Left lung (tissue), 10 donors: Measurements from ENCODE around the gene PAPPA2. TPM values are rescaled to one million over a fixed set of nuclear protein-coding genes. Genes with fewer than 3 reads are reported as not detected.

Experiments
- ATAC-seq: fragments of 200-7000 bp; cut with Tn5 transposase; one replicate; pipeline ENCODE4 v1.9.1; 2020; ENCODE audit warnings: moderate library complexity
- DNase-seq, 4 donors: peaks; one replicate each; pipeline ENCODE4 v3.0.0-alpha.2; 2013 to 2020
- H3K27ac ChIP-seq, 2 donors: fragments of 200-600 bp; sonication (generic) in 1 of 2; one replicate each; pipeline versions ENCODE4 v1.5.0 to v1.8.0; 2020 to 2021
- H3K27me3 ChIP-seq, 2 donors: fragments of 200-600 bp; sonication (generic) in 1 of 2; one replicate each; pipeline versions ENCODE4 v1.5.0 to v1.8.0; 2020 to 2021
- H3K36me3 ChIP-seq, 2 donors: fragments of 200-600 bp; sonication (generic) in 1 of 2; one replicate each; pipeline versions ENCODE4 v1.5.0 to v1.8.0; 2020 to 2021
- H3K4me1 ChIP-seq, 2 donors: fragments of 200-600 bp; one replicate each; pipeline ENCODE4 v1.8.0; 2021
- H3K4me3 ChIP-seq, 2 donors: fragments of 200-600 bp; sonication (generic) in 1 of 2; one replicate each; pipeline versions ENCODE4 v1.5.0 to v1.8.0; 2020 to 2021; ENCODE audit warnings: mild to moderate bottlenecking in 1 of 2
- H3K9me3 ChIP-seq, 2 donors: fragments of 200-600 bp; sonication (generic) in 1 of 2; one replicate each; pipeline versions ENCODE4 v1.5.0 to v1.8.0; 2020 to 2021
- intact Hi-C, 2 donors: fragments of 100-400 bp; cut with DNase I; formaldehyde crosslinking; loops; one replicate each; pipeline versions ENCODE4 v1.11.2 to v1.14.2; 2022
- polyA plus RNA-seq, 6 donors: library from polyadenylated mRNA; unstranded; fragments of 120-200 nt; gene quantifications; one replicate each; pipeline ENCODE4 v1.2.1, GENCODE V29; 2013; ENCODE audit not compliant: insufficient read length in 6 of 6
- total RNA-seq, 2 donors: library from RNA; stranded (reverse); fragmentation: NEBNext Ultra II Directional; extraction: Animal tissue kit (Norgen Biotek cat#: 25700); gene quantifications; one replicate each; pipeline ENCODE4 v1.2.1, GENCODE V29; 2021
- TF ChIP-seq, protein P1 (sequence below), 2 donors: fragments of 200-600 bp; sonication (generic) in 1 of 2; IDR thresholded peaks; one replicate each; pipeline versions ENCODE4 v1.5.0 to v1.8.0; 2021; ENCODE audit warnings: antibody characterized with exemption in 2 of 2
- donor health status: DM: no; HTN: yes; CAD: no.
- donor health status: DM: no; HTN: no; CAD: no.

Gene PAPPA2
- total and polyA plus RNA-seq, 8 donors = 0.09 to 0.68 (median 0.27) TPM

DNA sequence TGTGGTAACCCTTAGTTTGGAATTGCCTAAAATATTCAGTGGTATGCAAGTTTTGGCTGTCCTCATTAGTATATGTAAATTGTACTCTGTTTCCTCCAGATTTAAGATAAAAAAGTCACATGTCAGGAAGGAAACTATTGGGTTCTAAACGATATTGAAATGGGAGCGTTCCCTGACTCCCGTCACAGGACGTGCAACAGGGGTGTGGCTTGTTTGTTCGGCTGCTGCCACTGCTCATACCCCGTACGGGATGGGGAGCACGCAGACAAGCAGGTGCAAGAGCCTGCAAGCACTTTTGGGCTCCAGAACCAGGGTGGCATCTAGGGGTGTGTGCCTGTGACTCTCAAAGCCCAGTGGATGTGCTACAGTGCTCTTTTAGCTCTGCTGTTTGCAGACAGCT lies 6.2 kb upstream of the PAPPA2 start:
- Histone ChIP-seq H3K9me3 (peaks cover 0 to 9% of the 10 kb centered on the region in 2 donors), H3K4me1 (no peaks in the 10 kb centered on the region), H3K4me3 (no peak overlapping the region), H3K36me3 (no peaks in the 10 kb centered on the region), H3K27me3 (no peaks in the 10 kb centered on the region), H3K27ac (no peak overlapping the region)
- peak in 1 of 4 donors; percentile 50 for DNase-seq
- ATAC-seq = no peak
- TF ChIP-seq, protein P1, sequence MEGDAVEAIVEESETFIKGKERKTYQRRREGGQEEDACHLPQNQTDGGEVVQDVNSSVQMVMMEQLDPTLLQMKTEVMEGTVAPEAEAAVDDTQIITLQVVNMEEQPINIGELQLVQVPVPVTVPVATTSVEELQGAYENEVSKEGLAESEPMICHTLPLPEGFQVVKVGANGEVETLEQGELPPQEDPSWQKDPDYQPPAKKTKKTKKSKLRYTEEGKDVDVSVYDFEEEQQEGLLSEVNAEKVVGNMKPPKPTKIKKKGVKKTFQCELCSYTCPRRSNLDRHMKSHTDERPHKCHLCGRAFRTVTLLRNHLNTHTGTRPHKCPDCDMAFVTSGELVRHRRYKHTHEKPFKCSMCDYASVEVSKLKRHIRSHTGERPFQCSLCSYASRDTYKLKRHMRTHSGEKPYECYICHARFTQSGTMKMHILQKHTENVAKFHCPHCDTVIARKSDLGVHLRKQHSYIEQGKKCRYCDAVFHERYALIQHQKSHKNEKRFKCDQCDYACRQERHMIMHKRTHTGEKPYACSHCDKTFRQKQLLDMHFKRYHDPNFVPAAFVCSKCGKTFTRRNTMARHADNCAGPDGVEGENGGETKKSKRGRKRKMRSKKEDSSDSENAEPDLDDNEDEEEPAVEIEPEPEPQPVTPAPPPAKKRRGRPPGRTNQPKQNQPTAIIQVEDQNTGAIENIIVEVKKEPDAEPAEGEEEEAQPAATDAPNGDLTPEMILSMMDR (IDR thresholded peaks at IDR 0.05) = no peak
- intact Hi-C loops = no loop called here

DNA sequence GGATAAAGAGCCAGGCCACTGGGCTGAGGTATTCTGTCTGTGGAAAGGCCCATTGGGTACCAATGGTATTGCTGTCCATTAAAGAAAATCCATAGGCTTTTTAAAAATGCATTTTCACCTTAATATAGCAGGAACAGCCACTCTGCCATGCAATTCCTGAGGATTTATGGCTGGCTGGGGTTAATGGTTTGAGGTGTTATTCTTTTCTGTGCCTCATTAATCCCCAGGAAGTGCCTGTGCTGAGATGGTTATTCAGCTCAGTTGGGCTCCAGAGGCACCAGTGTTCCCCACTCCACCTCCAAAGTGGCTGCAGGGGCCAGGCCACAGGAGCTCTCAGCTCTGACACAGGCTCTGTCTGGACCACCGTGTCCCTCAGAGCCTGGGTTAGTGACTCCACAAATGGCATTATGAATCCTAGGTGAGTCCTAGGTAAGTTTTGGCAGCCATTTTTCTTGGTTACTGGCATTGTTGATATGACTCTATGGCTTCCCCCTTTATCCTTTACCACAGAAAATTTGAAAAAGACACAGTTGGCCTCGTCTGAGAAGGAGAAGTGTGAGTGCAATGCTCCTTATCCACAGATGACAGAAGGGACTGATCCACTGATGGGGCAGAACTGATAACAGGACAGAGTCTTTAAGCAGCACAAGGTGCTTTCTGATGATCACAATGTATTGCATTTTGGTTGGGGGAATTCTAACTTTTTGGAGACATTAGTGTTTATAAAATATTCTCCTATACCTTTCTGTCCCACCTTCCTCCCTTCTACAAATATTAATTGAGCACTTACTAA lies 2.2 kb upstream of the PAPPA2 start:
- Histone ChIP-seq H3K4me1 (no peaks in the 10 kb centered on the region), H3K4me3 (no peak overlapping the region), H3K36me3 (no peaks in the 10 kb centered on the region), H3K9me3 (peaks cover 0 to 4% of the 10 kb centered on the region in 2 donors), H3K27me3 (no peaks in the 10 kb centered on the region), H3K27ac (no peak overlapping the region)
- ATAC-seq (no peak), DNase-seq (no peak)
- TF ChIP-seq, protein P1 (IDR thresholded peaks at IDR 0.05) = no peak
- intact Hi-C loops = no loop called here

DNA sequence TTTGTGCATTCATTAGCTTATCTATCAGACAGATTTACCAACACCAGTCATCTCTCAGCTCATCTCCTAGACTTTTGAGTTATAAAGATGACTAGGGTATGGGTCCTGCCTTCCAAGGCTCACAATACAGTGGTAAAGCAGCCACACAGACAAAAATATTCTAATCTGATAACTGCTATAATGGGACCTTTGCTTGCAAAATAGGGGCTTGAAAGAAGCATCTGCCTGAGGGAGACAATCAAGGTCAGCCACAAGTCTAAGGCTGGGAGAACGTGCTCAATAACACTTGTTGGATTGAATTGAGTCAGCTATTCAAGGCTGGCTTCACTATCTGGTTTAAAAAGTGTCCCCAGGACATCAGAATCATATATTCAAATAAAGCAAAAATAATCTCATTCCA lies 1.4 kb upstream of the PAPPA2 start:
- ATAC-seq (no peak), DNase-seq (no peak)
- H3K36me3 ChIP-seq = no peaks in the 10 kb centered on the region
- no peaks in the 10 kb centered on the region for H3K27me3 ChIP-seq
- TF ChIP-seq, protein P1 (IDR thresholded peaks at IDR 0.05) = no peak
- no peak overlapping the region for H3K27ac ChIP-seq
- H3K4me3 ChIP-seq = no peak overlapping the region
- peaks cover 0 to 4% of the 10 kb centered on the region in 2 donors for H3K9me3 ChIP-seq
- intact Hi-C loops = no loop called here
- no peaks in the 10 kb centered on the region for H3K4me1 ChIP-seq

DNA sequence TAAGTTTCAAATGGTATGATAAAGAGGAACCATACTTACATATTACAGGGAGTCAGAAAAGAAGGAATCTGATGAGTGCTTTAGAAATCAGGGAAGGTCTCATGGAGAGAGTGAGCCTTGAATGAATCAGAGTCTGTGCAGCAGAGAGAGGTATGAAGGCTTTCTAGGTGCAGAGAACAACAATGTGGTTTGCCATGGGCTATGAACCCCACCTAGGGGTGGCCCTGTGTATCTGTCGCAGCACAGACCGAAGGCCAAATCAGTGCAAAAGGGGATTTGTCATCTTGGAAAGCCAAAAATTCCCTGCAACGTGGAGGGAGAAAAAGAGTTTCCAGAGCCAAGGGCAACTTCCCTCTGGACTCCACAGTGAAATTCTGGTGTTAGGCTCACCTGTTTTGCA lies 3.5 kb downstream of the PAPPA2 start:
- intact Hi-C loops = no loop called here
- TF ChIP-seq, protein P1 (IDR thresholded peaks at IDR 0.05) = no peak
- no peaks in the 10 kb centered on the region for H3K27me3 ChIP-seq
- H3K4me1 ChIP-seq = no peaks in the 10 kb centered on the region
- ATAC-seq (no peak), DNase-seq (no peak)
- H3K4me3 ChIP-seq = no peak overlapping the region
- no peaks in the 10 kb centered on the region for H3K9me3 ChIP-seq
- H3K36me3 ChIP-seq = no peaks in the 10 kb centered on the region
- no peak overlapping the region for H3K27ac ChIP-seq

DNA sequence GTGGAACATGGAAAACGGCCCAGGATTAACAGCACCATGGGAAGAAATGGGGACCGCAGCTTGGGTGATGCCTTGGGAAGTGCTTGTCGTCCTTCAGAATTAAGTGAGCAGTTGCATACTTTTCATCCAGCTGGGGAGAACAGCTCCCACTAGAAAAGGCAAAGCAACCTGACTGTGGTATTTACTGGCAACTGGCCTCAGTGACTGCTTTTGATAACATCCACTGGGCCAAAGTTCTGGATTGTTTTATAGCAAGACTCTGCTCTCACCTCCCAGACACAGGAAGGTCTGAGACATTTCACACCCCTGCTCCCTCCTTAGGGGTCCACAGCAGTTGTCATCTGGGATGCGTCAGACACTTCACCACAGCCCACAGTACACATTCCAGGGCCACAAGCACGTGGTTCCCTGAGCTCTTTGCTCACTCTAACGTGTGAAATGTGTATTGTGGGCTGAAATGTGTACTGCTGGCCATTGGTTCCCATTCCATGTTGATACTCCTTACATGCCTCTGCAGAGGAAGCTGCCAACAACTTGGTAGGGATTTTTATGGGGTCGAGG lies 6.6 kb downstream of the PAPPA2 start:
- no peaks in the 10 kb centered on the region for H3K9me3 ChIP-seq
- H3K27me3 ChIP-seq = no peaks in the 10 kb centered on the region
- no peaks in the 10 kb centered on the region for H3K36me3 ChIP-seq
- no peak overlapping the region for H3K4me3 ChIP-seq
- DNase-seq (no peak), ATAC-seq (no peak)
- TF ChIP-seq, protein P1 (IDR thresholded peaks at IDR 0.05) = no peak
- intact Hi-C loops = no loop called here
- no peak overlapping the region for H3K27ac ChIP-seq
- H3K4me1 ChIP-seq = no peaks in the 10 kb centered on the region
